Effector CD8-positive, alpha-beta T cell (primary cell): ENCODE data around the gene CELSR3.

Source experiments
- DNase-seq: peaks from one replicate; lab custom pipeline; 2025; lab: John Stamatoyannopoulos, UW
- total RNA-seq, 4 experiments: gene quantifications; one replicate each; lab custom pipeline; 2026; lab: John Stamatoyannopoulos, UW

The CELSR3 gene, protein sequence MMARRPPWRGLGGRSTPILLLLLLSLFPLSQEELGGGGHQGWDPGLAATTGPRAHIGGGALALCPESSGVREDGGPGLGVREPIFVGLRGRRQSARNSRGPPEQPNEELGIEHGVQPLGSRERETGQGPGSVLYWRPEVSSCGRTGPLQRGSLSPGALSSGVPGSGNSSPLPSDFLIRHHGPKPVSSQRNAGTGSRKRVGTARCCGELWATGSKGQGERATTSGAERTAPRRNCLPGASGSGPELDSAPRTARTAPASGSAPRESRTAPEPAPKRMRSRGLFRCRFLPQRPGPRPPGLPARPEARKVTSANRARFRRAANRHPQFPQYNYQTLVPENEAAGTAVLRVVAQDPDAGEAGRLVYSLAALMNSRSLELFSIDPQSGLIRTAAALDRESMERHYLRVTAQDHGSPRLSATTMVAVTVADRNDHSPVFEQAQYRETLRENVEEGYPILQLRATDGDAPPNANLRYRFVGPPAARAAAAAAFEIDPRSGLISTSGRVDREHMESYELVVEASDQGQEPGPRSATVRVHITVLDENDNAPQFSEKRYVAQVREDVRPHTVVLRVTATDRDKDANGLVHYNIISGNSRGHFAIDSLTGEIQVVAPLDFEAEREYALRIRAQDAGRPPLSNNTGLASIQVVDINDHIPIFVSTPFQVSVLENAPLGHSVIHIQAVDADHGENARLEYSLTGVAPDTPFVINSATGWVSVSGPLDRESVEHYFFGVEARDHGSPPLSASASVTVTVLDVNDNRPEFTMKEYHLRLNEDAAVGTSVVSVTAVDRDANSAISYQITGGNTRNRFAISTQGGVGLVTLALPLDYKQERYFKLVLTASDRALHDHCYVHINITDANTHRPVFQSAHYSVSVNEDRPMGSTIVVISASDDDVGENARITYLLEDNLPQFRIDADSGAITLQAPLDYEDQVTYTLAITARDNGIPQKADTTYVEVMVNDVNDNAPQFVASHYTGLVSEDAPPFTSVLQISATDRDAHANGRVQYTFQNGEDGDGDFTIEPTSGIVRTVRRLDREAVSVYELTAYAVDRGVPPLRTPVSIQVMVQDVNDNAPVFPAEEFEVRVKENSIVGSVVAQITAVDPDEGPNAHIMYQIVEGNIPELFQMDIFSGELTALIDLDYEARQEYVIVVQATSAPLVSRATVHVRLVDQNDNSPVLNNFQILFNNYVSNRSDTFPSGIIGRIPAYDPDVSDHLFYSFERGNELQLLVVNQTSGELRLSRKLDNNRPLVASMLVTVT (N-terminal part only)
- 11.6 to 28.8 (median 23.7) reads per million in 4 experiments for total RNA-seq

DNA sequence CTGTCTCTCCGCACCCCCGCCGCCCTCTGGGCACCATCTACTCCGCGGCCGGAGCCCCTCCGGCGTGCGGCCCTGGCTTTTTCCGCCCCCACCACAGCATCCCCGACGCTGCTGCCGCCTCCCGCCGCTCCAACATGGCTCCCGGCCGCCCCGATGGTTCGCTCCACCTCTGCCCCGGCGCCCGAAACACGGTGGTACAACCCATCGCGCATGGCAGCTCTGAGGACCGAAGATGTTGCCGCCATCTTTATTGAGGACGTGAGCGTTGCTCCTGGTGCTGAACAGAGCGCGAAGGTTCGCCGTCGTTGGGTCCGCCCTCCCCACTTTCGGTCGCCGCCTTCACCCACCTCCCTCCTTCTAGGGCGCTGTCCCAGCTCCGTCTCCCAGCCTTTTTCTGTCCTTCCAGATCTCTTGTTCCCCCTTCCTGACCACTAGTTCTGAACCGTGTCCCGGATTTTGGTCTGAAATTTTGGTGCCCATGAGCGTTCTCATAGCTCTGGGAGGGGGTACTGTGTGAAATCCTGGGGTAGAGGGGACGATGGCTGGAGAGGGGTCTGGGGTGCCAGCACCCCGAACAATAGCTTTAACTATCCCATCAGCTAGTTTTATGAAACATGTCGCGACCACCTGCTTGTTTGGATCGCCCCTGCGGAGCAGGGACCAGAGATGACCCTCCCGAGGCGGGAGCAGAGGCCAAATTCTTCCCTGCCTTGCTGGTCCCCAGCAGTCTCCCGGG is at the start of gene CELSR3:
CELSR3 (minus strand) TSS at position 134 of the 736 bp plus-strand sequence. CDS start 252 bp downstream, outside the sequence.
- no peak for DNase-seq

DNA sequence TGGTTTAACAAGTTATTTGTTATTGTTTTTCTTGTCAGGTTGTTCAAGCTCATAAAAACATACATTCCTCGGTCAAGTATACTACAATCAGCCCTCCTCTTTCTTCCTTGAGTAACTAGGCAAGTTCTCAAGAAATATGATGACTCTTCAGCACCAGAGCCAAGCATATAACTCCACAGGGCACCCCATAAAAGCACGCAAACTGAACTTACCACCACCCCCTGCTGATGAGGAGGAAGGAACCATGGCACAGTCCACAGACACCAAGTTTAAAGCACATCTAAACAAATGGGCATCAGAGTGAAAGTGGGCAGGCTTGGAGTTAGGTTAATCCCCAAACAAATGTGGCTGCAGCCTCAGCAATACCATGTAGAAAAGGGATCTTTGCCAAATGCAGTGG is 49.0 kb upstream of the CELSR3 start:
- no peak for DNase-seq

DNA sequence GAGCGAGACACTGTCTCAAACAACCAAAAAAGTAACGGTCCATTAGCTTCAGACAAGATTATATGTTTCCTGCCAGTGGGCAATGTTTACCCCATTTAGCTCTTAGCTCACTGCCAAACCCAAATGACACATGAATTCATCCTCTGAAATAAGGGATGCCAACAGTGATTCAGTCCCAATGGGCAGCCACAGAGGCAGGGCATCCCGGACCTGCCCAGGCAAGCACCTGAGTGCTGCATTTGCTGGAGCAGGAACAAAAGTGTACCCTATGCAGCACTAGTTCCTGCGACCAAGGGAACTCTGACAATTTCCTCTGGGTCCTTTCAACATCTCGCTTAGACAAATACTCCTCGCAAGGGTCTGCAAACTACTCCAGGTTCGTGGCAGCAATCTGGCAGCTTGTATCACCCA is 46.4 kb upstream of the CELSR3 start:
- DNase-seq: no peak

DNA sequence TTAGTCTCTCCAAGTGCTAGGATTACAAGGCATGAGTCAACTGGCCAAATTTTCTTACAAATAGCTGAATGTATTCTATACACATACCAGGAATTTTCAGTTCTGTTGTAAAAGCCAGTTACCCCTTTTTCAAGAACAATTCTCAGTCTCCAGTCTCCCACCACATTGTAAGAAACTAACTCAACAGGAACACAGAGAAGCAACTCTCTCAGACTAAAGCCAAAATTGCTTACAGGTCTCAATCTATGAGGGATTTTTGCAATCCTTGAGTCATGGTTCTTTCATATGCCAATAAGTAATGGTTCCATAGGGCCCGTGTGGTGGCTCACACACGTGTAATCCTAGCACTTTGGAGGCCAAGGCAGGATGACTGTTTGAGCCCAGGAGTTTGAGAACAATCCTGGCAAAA is 45.8 kb upstream of the CELSR3 start:
- DNase-seq: no peak

DNA sequence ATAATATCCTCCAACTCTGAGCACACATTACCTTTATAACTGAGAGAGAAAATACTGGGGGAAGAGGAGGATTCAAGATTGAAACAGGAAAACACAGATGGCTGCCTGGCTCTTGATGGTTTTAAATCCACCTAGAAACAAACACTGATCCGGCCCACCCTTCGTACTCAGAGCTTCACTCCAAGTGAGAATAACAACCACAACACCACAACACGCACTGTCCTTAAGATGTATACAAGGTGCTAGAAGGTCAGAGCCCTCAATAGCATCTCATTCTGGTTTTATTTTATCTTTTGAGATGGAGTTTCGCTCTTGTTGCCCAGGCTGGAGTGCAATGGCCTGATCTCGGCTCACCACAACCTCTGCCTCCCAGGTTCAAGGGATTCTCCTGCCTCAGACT is 44.5 kb upstream of the CELSR3 start:
- DNase-seq: no peak

DNA sequence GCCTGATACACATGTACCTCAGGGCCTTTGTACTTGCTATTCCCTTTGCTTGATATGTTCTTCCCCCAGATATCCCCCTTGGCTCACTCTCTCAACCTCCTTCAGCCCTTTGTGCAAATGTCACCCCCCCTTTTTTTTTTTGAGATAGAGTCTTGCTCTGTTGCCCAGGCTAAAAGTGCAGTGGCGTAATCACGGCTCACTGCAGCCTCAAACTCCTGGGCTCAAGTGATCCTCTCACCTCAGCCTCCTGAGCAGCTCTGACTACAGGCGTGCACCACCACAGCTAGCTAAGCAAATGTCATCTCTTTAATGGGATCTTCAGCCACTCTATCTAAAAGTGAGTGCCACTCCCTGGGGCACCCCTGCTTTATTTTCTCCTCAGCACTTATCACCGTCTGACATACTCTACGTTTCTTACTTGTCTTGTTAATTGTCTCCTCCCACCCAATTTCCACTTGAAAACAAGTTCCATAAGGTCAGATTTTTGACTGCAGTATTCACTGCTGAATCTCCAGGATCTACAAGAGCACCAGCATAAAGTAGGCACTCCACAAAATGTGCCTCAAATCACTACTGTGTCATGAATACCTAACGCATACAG is 39.7 kb upstream of the CELSR3 start:
- DNase-seq: no peak

DNA sequence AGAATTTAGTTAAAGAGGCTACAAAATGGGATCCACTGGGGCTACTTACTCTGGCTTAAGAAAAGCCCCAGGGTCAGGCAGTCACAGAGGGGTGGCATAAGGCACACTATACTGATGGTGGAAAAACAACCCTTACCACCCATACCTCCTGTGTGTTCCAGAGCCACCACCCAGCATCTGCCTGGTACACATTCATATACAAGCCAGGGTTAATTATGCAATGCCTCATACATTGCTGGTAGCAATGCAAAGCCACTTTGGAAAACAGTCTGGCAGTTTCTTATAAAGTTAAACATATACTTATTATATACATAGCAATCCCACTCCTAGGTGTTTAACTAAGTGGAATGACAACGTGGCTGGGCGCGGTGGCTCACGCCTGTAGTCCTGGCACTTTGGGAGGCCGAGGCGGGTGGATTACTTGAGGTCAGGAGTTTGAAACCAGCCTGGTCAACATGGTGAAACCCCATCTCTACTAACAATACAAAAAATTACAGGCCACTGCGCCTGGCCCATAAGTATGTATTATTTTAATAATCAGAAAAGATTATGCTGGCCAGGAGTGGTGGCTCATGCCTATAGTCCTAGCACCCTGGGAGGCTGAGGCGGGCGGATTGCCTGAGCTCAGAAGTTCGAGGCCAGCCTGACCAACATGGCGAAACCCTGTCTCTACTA is 38.2 kb upstream of the CELSR3 start:
- DNase-seq: no peak

DNA sequence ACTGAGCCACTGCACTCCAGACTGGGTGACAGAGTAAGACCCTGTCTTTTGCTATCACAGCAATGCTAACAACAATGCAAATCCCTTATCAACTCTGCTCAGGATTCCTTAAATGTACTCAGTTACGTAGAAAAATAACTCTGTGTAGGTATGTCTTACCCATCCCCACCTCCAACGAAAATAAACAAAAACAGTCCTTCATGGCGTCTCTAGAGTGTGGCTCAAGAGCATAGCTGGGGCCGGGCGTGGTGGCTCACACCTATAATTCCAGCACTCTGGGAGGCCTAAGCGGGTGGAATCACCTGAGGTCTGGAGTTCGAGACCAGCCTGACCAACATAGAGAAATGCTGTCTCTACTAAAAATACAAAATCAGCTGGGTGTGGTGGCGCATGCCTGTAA is 36.2 kb upstream of the CELSR3 start:
- no peak for DNase-seq

DNA sequence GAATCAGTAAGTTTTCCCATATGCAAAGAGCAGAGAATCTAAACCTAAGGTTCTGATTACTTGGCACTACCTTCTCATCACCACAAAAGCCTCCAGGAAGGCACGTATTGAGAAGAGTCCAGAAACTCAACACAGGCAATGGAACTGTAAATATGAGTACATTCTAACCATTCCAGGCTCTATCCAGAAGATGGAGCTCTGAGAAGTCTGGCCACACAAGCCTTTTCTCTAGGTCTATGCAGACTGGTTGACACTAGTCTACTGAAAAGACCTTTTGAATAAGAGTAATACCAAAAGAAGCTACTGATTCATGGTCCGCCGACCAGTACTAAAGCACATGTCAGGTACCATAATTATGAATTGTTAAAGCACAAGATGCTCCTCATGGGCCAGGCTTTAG is 35.3 kb upstream of the CELSR3 start:
- DNase-seq: no peak

DNA sequence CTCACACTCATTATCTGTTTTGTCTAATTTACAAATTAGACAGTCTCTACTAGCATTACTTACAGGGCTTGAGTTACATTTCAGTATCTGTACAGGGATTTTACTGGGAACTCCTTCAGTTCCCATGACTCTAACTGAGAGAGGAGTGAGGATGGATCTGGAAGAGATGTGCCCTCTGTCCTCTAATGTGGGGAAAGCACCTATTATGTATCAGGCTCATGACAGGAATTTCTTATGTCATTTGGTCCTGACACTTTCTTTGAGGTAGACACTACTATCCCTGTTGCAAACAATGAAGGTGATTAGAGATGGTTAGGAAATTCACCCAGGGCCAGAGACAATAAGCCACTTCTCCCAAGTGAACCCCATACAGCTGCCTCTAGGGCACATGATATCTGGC is 33.9 kb upstream of the CELSR3 start:
- no peak for DNase-seq

DNA sequence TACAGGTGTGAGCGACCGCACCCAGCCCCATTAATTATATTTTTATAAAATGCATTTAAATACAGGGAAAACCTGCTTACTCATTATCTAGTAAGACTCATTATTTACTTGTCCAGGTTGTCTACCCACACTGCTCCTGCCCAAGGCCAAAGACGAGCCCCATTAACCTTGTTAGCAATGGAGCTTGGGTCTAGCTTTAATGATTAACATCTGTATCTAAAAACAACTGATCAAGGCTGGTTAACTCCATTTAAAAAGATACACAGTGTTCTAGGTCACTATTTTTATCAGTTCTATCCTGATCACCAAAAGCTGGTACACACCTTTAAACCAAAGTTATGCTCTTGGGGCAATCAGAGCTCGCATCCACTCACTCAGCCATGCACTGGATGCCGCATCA is 33.5 kb upstream of the CELSR3 start:
- DNase-seq: no peak

DNA sequence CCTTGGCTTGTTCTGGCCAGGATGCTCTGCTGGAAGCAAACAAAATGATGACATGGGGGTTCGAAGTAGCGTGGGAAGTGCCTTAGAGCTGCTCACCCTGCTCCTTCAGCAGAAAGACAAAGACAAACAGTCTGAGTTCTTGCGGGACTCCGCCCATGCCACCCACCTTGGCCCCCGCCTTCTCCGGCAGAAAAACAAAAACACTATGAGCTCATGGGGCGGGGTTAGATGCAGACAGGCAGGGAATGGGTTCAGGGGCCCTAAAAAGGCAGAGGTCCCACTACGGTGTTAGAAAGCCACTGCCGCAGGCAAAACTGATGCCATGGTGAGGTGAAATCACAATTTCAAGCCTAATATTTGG is 32.7 kb upstream of the CELSR3 start:
- no peak for DNase-seq

DNA sequence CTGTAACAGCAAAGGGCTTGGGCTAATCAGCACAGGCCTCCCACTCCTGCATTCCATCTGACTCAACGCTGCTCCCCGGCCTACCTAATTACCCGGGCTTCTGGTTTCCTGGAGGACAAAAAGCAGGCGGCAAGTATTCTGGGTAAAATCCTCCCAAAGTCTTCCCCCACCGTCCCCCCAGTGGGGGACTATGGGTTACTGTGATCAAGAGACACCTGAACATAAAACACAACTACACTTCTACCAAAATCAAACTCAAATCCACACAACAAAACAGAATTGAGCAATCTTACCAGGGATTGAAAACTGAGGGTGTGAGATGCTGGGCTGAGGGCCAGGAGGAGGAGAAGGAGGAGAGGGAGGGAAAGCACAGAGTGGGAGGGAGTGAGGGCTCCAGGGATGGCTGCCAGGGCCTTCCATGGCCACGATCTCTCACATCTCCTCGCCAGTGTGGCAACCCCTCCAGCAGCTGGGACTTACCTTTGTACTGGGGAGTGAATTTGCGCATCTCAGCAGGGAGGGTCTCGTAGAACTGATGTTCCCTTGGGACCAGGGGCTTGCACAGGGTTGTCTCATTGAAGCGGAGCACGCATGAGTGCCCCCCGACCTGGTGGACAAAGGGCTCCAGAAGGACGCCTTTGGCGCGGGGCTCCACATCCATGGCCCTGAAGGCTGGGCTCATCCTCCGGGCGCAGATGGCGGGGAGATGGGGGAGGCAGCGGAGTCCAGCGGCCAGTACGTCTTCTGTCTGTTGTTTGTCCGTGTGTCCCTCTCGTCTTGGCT is 32.1 kb upstream of the CELSR3 start:
- no peak for DNase-seq

DNA sequence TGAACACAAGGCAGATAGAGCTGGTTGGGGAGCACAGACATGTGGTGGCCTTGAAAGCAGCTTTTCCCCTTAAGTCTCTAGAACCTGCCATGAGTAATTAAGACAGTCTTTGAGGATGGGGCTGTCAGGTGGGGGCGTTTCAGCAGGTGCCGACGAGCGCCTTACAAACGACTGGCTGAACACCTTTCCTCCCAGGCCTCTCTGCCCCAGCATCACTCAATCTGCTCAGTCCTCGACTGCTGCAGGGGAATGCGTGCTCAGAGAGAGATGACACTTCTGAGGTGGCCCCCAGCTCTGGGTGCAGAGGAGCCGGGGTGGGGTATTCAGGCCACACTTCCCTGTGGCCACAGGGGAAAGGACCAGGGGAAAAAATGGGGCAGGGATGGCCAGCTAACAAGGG is 31.1 kb upstream of the CELSR3 start:
- DNase-seq: no peak

DNA sequence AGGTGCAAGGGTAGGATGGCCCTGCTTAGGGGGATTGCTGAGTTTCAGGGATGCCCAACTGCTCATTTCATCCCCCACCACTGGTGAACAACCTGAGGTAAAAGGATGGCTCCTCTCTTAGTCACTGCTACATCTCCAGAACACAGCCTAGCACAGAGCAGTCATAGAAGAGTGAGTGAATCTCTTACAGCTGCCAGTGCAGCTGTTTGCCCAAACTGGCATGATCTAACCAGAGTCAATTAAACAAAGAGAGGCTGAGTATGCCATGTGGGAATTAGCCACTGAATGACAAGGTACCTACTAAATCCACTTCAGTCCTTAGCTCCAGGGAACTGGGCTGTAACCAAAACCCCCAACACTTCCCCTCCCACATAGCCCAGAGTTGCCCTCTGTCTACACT is 29.9 kb upstream of the CELSR3 start:
- no peak for DNase-seq

DNA sequence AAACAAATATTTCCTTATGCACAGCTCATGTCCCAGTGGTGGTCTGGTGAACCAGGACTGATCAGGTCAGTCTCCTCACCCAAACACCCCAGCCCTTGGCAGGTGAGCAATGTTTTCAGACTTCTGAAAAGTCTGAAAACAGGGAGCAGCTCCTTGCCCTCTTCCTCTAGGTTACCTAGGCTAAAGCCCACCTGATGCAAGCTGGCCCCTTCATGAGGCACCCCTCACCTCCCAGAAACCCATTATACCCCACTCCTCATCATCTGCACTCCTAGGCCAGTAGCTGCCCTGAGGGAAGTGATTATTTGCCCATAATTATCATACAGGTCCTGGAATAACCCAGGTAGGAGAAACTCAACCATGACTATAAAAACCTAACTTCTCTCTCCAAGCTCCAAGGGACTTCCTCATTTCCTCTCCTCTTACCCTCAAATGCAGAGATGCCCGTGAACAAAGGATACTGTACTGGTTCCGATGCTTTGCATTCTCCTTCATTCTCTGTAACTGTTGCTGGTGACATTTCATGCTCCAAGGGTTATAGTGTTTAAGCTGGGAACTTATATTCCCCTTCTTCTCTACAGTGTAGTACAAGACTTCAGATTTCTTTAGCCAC is 28.3 kb upstream of the CELSR3 start:
- no peak for DNase-seq

DNA sequence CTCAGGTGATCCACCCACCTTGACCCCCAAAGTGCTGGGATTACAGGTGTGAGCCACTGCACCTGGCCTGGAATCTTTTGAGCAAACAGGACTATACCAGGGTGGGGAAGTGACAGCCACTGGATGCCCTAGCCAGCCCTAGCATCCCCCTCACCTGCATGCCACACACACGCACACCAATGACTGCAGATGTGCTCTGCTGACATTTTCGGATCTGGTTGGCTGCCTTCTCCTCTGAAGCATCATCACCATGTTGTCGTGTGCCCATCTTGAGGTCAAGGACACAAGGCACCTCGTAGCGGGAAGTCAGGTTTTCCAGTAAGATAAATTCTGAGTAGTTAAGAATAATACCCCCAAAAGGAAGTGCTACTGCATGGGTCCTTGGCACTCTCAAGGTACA is 26.7 kb upstream of the CELSR3 start:
- DNase-seq: no peak

DNA sequence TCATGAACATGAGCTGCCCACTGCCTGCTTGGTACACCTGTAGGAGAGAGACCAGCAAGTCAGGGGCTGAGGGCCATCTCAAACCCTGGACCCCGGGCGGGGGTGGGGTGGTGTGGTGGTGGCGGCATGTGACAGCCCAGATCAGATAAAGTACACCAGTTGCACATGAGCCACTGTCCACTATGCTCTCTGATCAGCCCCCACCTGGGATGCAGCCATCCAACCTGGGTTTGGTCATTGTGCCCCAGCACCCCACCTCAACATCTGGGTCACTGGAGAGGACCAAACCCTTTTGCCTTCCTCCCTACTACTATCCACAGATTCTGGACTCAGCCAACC is 26.0 kb upstream of the CELSR3 start:
- no peak for DNase-seq

DNA sequence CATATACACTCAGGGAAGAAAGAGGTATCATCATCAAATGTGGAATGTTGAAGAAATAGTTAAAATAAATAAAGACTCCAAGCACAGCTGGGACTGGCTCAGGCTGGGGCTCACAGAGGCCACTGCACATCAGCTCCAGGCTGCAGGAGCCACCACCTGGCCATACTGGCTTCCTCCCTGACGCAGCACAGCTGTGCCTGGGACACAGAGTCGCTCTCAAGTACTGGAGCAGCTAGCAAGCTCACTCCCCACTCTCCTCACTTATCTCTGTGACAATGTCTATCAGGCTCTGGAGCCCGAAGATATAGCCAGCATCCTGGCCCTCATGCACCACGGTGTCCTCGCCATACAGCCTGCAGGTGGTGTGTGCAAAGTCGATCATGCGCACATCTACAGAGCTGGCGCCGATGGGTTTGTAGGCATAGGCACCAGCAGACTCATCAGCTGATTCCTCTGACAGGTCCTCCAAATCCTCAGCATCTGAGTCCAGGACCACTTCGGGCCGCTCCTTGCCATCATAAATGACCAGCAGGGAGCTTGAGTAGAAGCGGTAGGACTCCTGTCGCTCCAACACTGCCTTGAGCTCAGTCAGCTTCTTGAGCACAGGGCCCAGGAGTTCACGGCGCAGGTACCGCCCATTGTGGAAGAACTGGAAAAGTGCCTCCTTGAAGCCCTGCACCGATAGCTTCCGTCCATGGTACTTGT is 25.5 kb upstream of the CELSR3 start:
- no peak for DNase-seq
